Endothelial cell of umbilical vein (primary cell): ENCODE measurements around the gene SOD3. TPM values are rescaled to one million over a fixed set of nuclear protein-coding genes. Genes with fewer than 3 reads are reported as not detected.

Experiments
- BruUV-seq: library from RNA; stranded (reverse); fragments of 400-500 nt; replicated peaks from 2 replicates; lab custom pipeline; 2021; lab: Mats Ljungman, UMichigan
- CTCF ChIA-PET: fragments of 300-600, 350-600 bp; sonication (Branson Sonifier 250); formaldehyde crosslinking; loops from one replicate; lab custom pipeline; 2021; ENCODE audit warnings: antibody characterized with exemption, inconsistent platforms; lab: Charles Lee
- POLR2A ChIA-PET: fragments of 300-600, 350-600 bp; sonication (Branson Sonifier 250); formaldehyde crosslinking; loops from one replicate; lab custom pipeline; 2021; ENCODE audit warnings: antibody characterized with exemption, inconsistent platforms; lab: Charles Lee
- DNase-seq: peaks from one replicate; pipeline ENCODE4 v3.0.0-alpha.2; 2011; ENCODE audit warnings: low read depth, low spot score
- FAIRE-seq: peaks from 2 replicates; lab custom pipeline; 2011; peaks lifted over from hg19 to GRCh38; lab: Jason Lieb, UNC
- H2AFZ ChIP-seq: 2 replicates; pipeline ENCODE4 v1.6.0; 2012; ENCODE audit warnings: low read depth, low read length, control low read depth, inconsistent platforms
- H3K27ac ChIP-seq: 2 replicates; pipeline ENCODE4 v1.5.1; 2011; ENCODE audit warnings: low read depth, mild to moderate bottlenecking, control low read depth, low read length, moderate library complexity; ENCODE audit not compliant: insufficient read depth
- H3K27me3 ChIP-seq, 2 experiments: 2 replicates each; pipeline versions ENCODE4 v1.6.0 to v1.6.1; 2011; ENCODE audit warnings: low read length in 2 of 2, mixed read lengths in 1 of 2; ENCODE audit not compliant: control insufficient read depth in 2 of 2, insufficient read depth in 2 of 2
- H3K36me3 ChIP-seq, 2 experiments: 2 replicates in 1 of 2; 3 replicates in 1 of 2; pipeline ENCODE4 v1.5.1; 2011; ENCODE audit warnings: low read length in 2 of 2, mild to moderate bottlenecking in 1 of 2, moderate library complexity in 1 of 2; ENCODE audit not compliant: control insufficient read depth in 2 of 2, insufficient read depth in 2 of 2; ENCODE audit errors: extremely low read depth in 1 of 2
- H3K4me1 ChIP-seq: 3 replicates; pipeline ENCODE4 v1.5.1; 2011; ENCODE audit warnings: mild to moderate bottlenecking, low read length; ENCODE audit not compliant: control insufficient read depth, insufficient read depth; ENCODE audit errors: extremely low read depth
- H3K4me2 ChIP-seq: 2 replicates; pipeline ENCODE4 v1.6.1; 2011; ENCODE audit warnings: low read length, control low read depth, mixed read lengths; ENCODE audit not compliant: insufficient read depth
- H3K4me3 ChIP-seq, 3 experiments: fragments of 200-600 bp in 1 of 3; sonication (generic), shearing (Covaris generic) in 1 of 3; replicated peaks in 1 of 3; 2 replicates each; pipeline ENCODE4 v1.5.1; 2011 to 2016; ENCODE audit warnings: control low read depth in 3 of 3, low read length in 3 of 3, mild to moderate bottlenecking in 2 of 3, inconsistent platforms in 1 of 3, low read depth in 1 of 3, moderate library complexity in 1 of 3; ENCODE audit not compliant: insufficient read depth in 1 of 3
- H3K79me2 ChIP-seq: 2 replicates; pipeline ENCODE4 v1.6.0; 2012; ENCODE audit warnings: low read length, inconsistent platforms; ENCODE audit not compliant: control insufficient read depth, insufficient read depth
- H3K9ac ChIP-seq: replicated peaks from 2 replicates; pipeline ENCODE3; 2011; ENCODE audit warnings: low read length, control low read depth; ENCODE audit not compliant: insufficient read depth; ENCODE audit errors: extremely low read depth
- H3K9me1 ChIP-seq: replicated peaks from 3 replicates; pipeline ENCODE4 v1.6.0; 2011; ENCODE audit warnings: mild to moderate bottlenecking, low read length; ENCODE audit not compliant: control insufficient read depth, insufficient read depth; ENCODE audit errors: extremely low read depth
- H3K9me3 ChIP-seq: replicated peaks from 2 replicates; pipeline ENCODE4 v1.5.1; 2012; ENCODE audit warnings: low read length, inconsistent platforms; ENCODE audit not compliant: control insufficient read depth, insufficient read depth
- H4K20me1 ChIP-seq: replicated peaks from 2 replicates; pipeline ENCODE3; 2011; ENCODE audit warnings: mild to moderate bottlenecking, low read length; ENCODE audit not compliant: control insufficient read depth, insufficient read depth; ENCODE audit errors: extremely low read depth
- CTCF ChIP-seq, 2 donors: IDR thresholded peaks; 1 replicate in 1 of 2; 2 replicates in 1 of 2; pipeline ENCODE4 v1.5.1; 2011; ENCODE audit warnings: low read length in 2 of 2, mild to moderate bottlenecking in 2 of 2, moderate library complexity in 2 of 2, control low read depth in 1 of 2, inconsistent platforms in 1 of 2, low read depth in 1 of 2; ENCODE audit not compliant: insufficient read depth in 1 of 2; ENCODE audit errors: extremely low read depth in 1 of 2
- EZH2 ChIP-seq: IDR thresholded peaks from 2 replicates; pipeline ENCODE4 v1.6.1; 2012; ENCODE audit warnings: borderline replicate concordance, low read depth, mild to moderate bottlenecking, moderate library complexity, low read length, inconsistent platforms; ENCODE audit not compliant: severe bottlenecking
- FOS ChIP-seq: IDR thresholded peaks from 2 replicates; pipeline ENCODE4 v1.6.1; 2011; ENCODE audit warnings: mild to moderate bottlenecking, low read length, moderate library complexity, borderline replicate concordance; ENCODE audit not compliant: insufficient read depth
- GATA2 ChIP-seq: IDR thresholded peaks from 2 replicates; pipeline ENCODE4 v1.7.0; 2011; ENCODE audit warnings: low read depth, mild to moderate bottlenecking, moderate library complexity, mixed read lengths, low read length; ENCODE audit not compliant: insufficient read length, insufficient read depth
- JUN ChIP-seq: IDR thresholded peaks from 2 replicates; pipeline ENCODE4 v1.6.1; 2011; ENCODE audit warnings: borderline replicate concordance, low read depth; ENCODE audit not compliant: insufficient read length, insufficient read depth
- MAX ChIP-seq: IDR thresholded peaks from 2 replicates; pipeline ENCODE4 v1.6.1; 2011; ENCODE audit not compliant: insufficient read depth, insufficient read length
- MYC ChIP-seq: IDR thresholded peaks from one replicate; pipeline ENCODE4 v1.6.1; 2011; ENCODE audit warnings: mild to moderate bottlenecking, low read depth, low read length
- POLR2A ChIP-seq: IDR thresholded peaks from 2 replicates; pipeline ENCODE4 v1.6.1; 2012; ENCODE audit warnings: low read depth, mild to moderate bottlenecking, control low read depth, low read length
- POLR2AphosphoS5 ChIP-seq: IDR thresholded peaks from 2 replicates; pipeline ENCODE4 v1.6.1; 2012; ENCODE audit warnings: low read depth, mild to moderate bottlenecking, control low read depth, low read length, moderate library complexity; ENCODE audit not compliant: insufficient read depth
- dilution Hi-C: fragments of 300-500 bp; cut with MboI; formaldehyde crosslinking; loops from one replicate; pipeline ENCODE4 v1.15.0; 2019; ENCODE audit warnings: low sequenced_read_pairs; ENCODE audit not compliant: extremely low pct_ligation_motif_present
- intact Hi-C: fragments of 100-400 bp; cut with micrococcal nuclease; formaldehyde crosslinking; loops from one replicate; pipeline ENCODE4 v1.10.0; 2022
- polyA plus RNA-seq, 4 experiments: library from polyadenylated mRNA; depleted of rRNA in 3 of 4; stranded (reverse) in 3 of 4; unstranded in 1 of 4; fragments of >200 nt; gene quantifications; 2 replicates each; pipeline versions ENCODE4 v1.2.1 to v1.2.3, GENCODE V29; 2011 to 2012; ENCODE audit warnings: missing spikeins in 1 of 4
- total RNA-seq: library from RNA; stranded (reverse); gene quantifications from 2 replicates; pipeline ENCODE4 v1.2.3, GENCODE V29; 2021

The SOD3 gene
- total and polyA plus RNA-seq, 2 donors (not counting 3 experiments of a cell fraction or from before 2014, with no cell fraction given) = not detected

GRCh38 chr4:24795666-24796381 is 451 bp downstream of the SOD3 start:
- peaks cover 40 to 44% of the 10 kb centered on the region in 2 experiments for H3K27me3 ChIP-seq
- FAIRE-seq (no peak), DNase-seq (no peak)
- H3K9me1 ChIP-seq = no peaks in the 10 kb centered on the region
- no peaks in the 10 kb centered on the region for H3K36me3 ChIP-seq
- intact Hi-C loops = no loop called here
- ChIA-PET CTCF (interaction anchor here (1.0 to 1.1 kb wide), 2 partner anchors 9 to 184 kb away, joined by 3 to 5 read pairs; no protein-coding TSS in a partner anchor), POLR2A (no interaction called here)
- no peaks in the 10 kb centered on the region for H3K79me2 ChIP-seq
- H3K4me2 ChIP-seq = no peak overlapping the region
- no peaks in the 10 kb centered on the region for H3K4me1 ChIP-seq
- no peak overlapping the region for H3K4me3 ChIP-seq
- no peak overlapping the region for H3K9ac ChIP-seq
- BruUV-seq = no TSS peak
- no peaks in the 10 kb centered on the region for H4K20me1 ChIP-seq
- H3K9me3 ChIP-seq = no peaks in the 10 kb centered on the region
- dilution Hi-C loops = no loop called here
- TF ChIP-seq JUN (no peak), EZH2 (no peak), POLR2A (no peak), MYC (no peak), POLR2AphosphoS5 (no peak), MAX (no peak), CTCF (IDR thresholded peaks at IDR 0.05; ENCODE audit: extremely low read depth in 1 of 2, insufficient read depth in 1 of 2, low read depth in 1 of 2, low read length in 2 of 2) (no peak), GATA2 (no peak), FOS (no peak)
- H2AFZ ChIP-seq = no peak overlapping the region
- H3K27ac ChIP-seq = no peak overlapping the region
